Measurements from ENCODE around the gene RPS14.

- TF ChIP-seq EZH2 (IDR thresholded peaks at IDR 0.05; ENCODE audit: insufficient read depth, poor library complexity, severe bottlenecking) (no peak), EZH2phosphoT487 (IDR thresholded peaks at IDR 0.05; ENCODE audit: insufficient read depth, low read depth) (no peak)
Observed at GRCh38 chr5:150395688-150395975, 53.9 kb downstream of the RPS14 start.
